Adrenal gland (tissue), 12 donors: Measurements from ENCODE around the gene API5. TPM values are rescaled to one million over a fixed set of nuclear protein-coding genes. Genes with fewer than 3 reads are reported as not detected.

Experiments used
- DNase-seq, 7 donors: peaks; one replicate each; pipeline ENCODE4 v3.0.0-alpha.2; 2019 to 2020
- H3K27ac ChIP-seq, 5 donors: fragments of 200-600 bp; sonication (generic) in 4 of 5; 1 replicate in 3 of 5; 2 replicates in 2 of 5; pipeline versions ENCODE4 v1.5.1 to v1.8.0; 2016 to 2020; ENCODE audit warnings: mild to moderate bottlenecking in 1 of 5
- H3K27me3 ChIP-seq: fragments of 200-600 bp; 2 replicates; pipeline ENCODE4 v1.8.0; 2021
- H3K36me3 ChIP-seq, 2 donors: fragments of 200-600 bp; replicated peaks in 1 of 2; 1 replicate in 1 of 2; 2 replicates in 1 of 2; pipeline versions ENCODE4 v1.5.1 to v1.8.0; 2018 to 2022
- H3K4me1 ChIP-seq, 2 donors: fragments of 200-600 bp; replicated peaks in 1 of 2; 1 replicate in 1 of 2; 2 replicates in 1 of 2; pipeline versions ENCODE4 v1.5.1 to v1.8.0; 2018 to 2021
- H3K4me3 ChIP-seq, 4 donors: fragments of 200-600 bp; sonication (generic) in 3 of 4; one replicate each; pipeline ENCODE4 v1.5.1; 2016 to 2018
- H3K9me3 ChIP-seq, 3 donors: fragments of 200-600 bp; sonication (generic) in 1 of 3; replicated peaks in 1 of 3; 1 replicate in 2 of 3; 2 replicates in 1 of 3; pipeline versions ENCODE4 v1.5.1 to v1.8.0; 2016 to 2021
- POLR2A ChIP-seq, 2 donors: fragments of 450-650 bp; IDR thresholded peaks; one replicate each; pipeline ENCODE4 v1.6.1; 2017; ENCODE audit warnings: antibody characterized with exemption in 2 of 2, mild to moderate bottlenecking in 2 of 2, moderate library complexity in 1 of 2
- WGBS, 4 donors: extraction: QIAGEN DNeasy Blood & Tissue Kit in 2 of 4; methylation state at CpG; one replicate each; pipeline versions ENCODE4 v1.1.5 to v1.1.7; 2013 to 2017; 5-methylcytosine and 5-hydroxymethylcytosine counted together
- intact Hi-C, 2 donors: fragments of 100-400 bp; cut with DNase I; formaldehyde crosslinking; loops; one replicate each; pipeline versions ENCODE4 v1.14.1 to v1.15.0; 2022 to 2023
- polyA plus RNA-seq, 3 donors: library from polyadenylated mRNA; stranded (reverse); fragments of 200-250 nt in 2 of 3; fragments of 350-450 nt in 1 of 3; fragmentation: Illumina TruSeq in 1 of 3; extraction: RNeasy Lipid Tissue Mini Kit (QIAGEN cat#74804) in 1 of 3; gene quantifications; one replicate each; pipeline ENCODE4 v1.2.3, GENCODE V29; 2013 to 2014
- total RNA-seq, 9 donors: library from RNA; depleted of rRNA in 4 of 9; stranded (reverse); fragments of >200 nt in 4 of 9; fragments of 120-200 nt in 1 of 9; fragmentation: NEBNext Ultra II Directional in 1 of 9; extraction: Animal tissue kit (Norgen Biotek cat#: 25700) in 1 of 9; gene quantifications; one replicate each; pipeline versions ENCODE4 v1.1.0 to v1.2.4, GENCODE V29; 2013 to 2023
- TF ChIP-seq, protein P1 (sequence below), 6 experiments: fragments of 450-650 bp in 4 of 6; fragments of 200-600 bp in 2 of 6; sonication (generic) in 1 of 6; IDR thresholded peaks; 1 replicate in 5 of 6; 2 replicates in 1 of 6; pipeline versions ENCODE4 v1.5.1 to v1.8.0; 2016 to 2021; ENCODE audit warnings: antibody characterized with exemption in 6 of 6, mild to moderate bottlenecking in 2 of 6, moderate library complexity in 1 of 6
- donor health status: healthy with polysubstance abuse.
- donor health status: Bipolar disorder and iron deficiency.
- donor health status: DM: yes; HTN: yes; CAD: no.
- donor health status: DM: no; HTN: no; CAD: no.
- donor health status: DM: no; HTN: no; CAD: no.
- donor health status: DM: yes; HTN: yes; CAD: no.

Gene API5
- total and polyA plus RNA-seq, 12 donors = 15.5 to 118 (median 63.8) TPM

DNA sequence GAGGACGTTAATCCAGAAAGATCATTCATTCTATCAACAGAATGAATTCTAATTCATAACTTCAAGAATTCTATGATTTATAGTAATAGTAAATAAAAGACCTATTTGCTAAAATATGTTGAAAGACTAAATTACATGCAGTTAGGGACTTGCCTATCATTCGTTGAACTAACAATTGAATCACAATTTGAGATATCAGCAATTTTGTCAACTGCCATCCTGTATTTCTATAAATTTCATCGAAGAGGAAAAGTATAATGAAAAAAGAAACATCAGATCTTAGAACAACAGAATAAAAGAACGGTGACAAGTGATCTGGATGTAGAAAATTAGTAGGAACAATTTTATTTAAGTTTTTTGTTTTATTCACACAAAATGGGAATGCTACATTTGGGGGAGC lies 42.5 kb downstream of the API5 start:
- no peak for TF ChIP-seq POLR2A (IDR thresholded peaks at IDR 0.05)
- TF ChIP-seq, protein P1, sequence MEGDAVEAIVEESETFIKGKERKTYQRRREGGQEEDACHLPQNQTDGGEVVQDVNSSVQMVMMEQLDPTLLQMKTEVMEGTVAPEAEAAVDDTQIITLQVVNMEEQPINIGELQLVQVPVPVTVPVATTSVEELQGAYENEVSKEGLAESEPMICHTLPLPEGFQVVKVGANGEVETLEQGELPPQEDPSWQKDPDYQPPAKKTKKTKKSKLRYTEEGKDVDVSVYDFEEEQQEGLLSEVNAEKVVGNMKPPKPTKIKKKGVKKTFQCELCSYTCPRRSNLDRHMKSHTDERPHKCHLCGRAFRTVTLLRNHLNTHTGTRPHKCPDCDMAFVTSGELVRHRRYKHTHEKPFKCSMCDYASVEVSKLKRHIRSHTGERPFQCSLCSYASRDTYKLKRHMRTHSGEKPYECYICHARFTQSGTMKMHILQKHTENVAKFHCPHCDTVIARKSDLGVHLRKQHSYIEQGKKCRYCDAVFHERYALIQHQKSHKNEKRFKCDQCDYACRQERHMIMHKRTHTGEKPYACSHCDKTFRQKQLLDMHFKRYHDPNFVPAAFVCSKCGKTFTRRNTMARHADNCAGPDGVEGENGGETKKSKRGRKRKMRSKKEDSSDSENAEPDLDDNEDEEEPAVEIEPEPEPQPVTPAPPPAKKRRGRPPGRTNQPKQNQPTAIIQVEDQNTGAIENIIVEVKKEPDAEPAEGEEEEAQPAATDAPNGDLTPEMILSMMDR (IDR thresholded peaks at IDR 0.05) = no peak
- Histone ChIP-seq H3K4me1 (peaks cover 0 to 6% of the 10 kb centered on the region in 2 donors), H3K27me3 (no peaks in the 10 kb centered on the region), H3K4me3 (no peak overlapping the region), H3K27ac (no peak overlapping the region), H3K36me3 (no peaks in the 10 kb centered on the region), H3K9me3 (no peaks in the 10 kb centered on the region)
- intact Hi-C loops = no loop called here
- 85 to 91% (median 89%) methylated on average over 4 of the region's 4 CpGs for WGBS, 4 donors
- DNase-seq = no peak

DNA sequence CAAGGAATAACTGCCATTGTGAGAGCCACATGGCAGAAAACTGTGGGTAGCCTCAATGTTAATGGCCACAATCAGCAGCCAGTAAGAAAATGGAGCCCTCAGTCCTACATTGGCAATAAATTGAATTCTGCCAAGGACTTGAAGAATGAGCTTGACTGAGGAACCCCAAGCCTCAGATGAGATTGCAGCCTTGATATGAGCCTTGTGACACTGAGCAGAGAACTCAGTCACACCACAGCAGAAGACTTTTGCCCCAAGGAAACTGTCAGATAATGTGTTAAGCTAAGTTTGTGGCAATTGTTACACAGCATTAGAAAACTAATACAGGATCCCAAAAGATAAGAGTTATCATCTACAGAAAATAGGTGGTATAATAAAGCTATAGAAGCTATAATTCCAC lies 44.5 kb downstream of the API5 start:
- peaks cover 14 to 22% of the 10 kb centered on the region in 2 donors for H3K4me1 ChIP-seq
- no peaks in the 10 kb centered on the region for H3K36me3 ChIP-seq
- no peak overlapping the region for H3K27ac ChIP-seq
- intact Hi-C loops = no loop called here
- DNase-seq = no peak
- H3K9me3 ChIP-seq = no peaks in the 10 kb centered on the region
- no peak for TF ChIP-seq POLR2A (IDR thresholded peaks at IDR 0.05)
- TF ChIP-seq, protein P1 (IDR thresholded peaks at IDR 0.05) = no peak
- no peak overlapping the region for H3K4me3 ChIP-seq
- H3K27me3 ChIP-seq = no peaks in the 10 kb centered on the region

DNA sequence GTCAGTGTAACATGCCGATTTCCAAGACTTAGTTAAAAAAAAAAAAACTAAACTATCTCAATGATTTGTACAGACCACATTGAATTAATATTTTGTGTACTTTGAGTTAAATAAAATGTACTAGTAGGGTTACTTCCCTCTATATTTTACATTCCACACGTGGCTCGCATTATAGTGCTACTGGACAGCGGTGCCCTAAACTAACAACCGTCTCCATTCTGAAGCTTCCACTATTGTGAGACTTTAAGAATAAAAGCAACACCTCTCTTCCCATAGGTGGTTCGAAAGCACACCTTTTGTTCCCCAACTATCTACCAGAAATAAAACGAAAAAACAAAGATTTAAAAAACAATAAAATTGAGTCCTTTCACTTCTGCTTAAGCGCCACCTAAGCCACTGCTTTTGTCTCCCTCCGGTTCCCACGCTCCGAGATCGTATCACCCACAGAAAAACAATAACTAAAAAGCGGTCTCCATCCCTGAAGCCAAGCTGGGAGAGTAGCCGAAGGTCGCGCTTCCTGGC lies 46.5 kb downstream of the API5 start:
- Histone ChIP-seq H3K27ac (peak overlapping the region in 4 of 5 donors; percentile 79 to 97 (median 87)), H3K4me1 (peaks cover 14 to 22% of the 10 kb centered on the region in 2 donors), H3K9me3 (no peaks in the 10 kb centered on the region), H3K36me3 (no peaks in the 10 kb centered on the region), H3K4me3 (peak overlapping the region; percentile 73 to 95 (median 91)), H3K27me3 (no peaks in the 10 kb centered on the region)
- intact Hi-C loops = no loop called here
- WGBS, 4 donors = 5 to 7% (median 6%) methylated on average over 16 of the region's 16 CpGs
- DNase-seq = no peak
- TF ChIP-seq, protein P1 (IDR thresholded peaks at IDR 0.05) = no peak
- TF ChIP-seq POLR2A (IDR thresholded peaks at IDR 0.05) = no peak

DNA sequence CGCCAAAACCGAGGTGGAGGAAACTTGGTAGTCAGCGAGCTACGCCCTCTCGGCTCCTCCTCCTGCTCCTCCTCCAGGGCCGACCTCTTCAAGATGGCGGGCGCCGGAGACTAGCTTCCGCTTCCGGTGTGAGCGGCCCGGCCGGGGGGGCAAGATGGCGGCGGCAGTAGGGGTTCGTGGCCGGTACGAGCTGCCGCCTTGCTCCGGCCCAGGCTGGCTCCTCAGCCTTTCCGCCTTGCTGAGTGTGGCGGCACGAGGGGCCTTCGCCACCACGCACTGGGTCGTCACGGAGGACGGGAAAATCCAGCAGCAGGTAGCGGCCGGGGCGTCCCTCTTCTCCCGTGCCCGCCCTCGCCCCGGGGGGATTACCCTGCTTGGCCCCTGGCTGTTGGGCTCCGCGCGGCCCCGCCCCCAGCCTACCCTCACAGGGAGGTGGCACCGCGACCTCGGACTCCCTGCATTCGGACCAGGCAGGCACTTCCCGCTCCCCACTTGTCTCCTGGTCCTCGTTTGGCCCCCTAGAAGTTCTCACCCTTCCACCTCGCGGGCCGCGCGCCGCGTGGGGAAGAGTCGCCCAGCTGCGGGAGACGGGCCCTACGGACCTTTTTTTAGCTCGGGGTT lies 47.1 kb downstream of the API5 start, which contains the start of gene TTC17:
Gene TTC17, plus strand, starts transcription at position 120 of the 621 bp plus-strand sequence. Its CDS starts 35 bp downstream, at position 155.
- intact Hi-C loops = no loop called here
- no peaks in the 10 kb centered on the region for H3K36me3 ChIP-seq
- peak within 1 kb of the TSS; percentile 22 to 97 (median 83) for H3K27ac ChIP-seq
- no peaks in the 10 kb centered on the region for H3K9me3 ChIP-seq
- 0 to 1% (median 0%) methylated on average over 23 to 58 of the region's 58 CpGs for WGBS, 4 donors
- DNase-seq = peak; percentile 93 to 97 (median 96)
- peaks cover 14 to 22% of the 10 kb centered on the region in 2 donors for H3K4me1 ChIP-seq
- peak; percentile 67 to 74 for TF ChIP-seq POLR2A (IDR thresholded peaks at IDR 0.05)
- TF ChIP-seq, protein P1 (IDR thresholded peaks at IDR 0.05) = no peak
- no peaks in the 10 kb centered on the region for H3K27me3 ChIP-seq
- H3K4me3 ChIP-seq = peak within 1 kb of the TSS; percentile 73 to 95 (median 91)
